ENCODE results near the gene KCMF1.

- TF ChIP-seq POLR2A (IDR thresholded peaks at IDR 0.05): no peak
- no peak for TF ChIP-seq POLR2AphosphoS5 (IDR thresholded peaks at IDR 0.05)
- TF ChIP-seq CTCF (IDR thresholded peaks at IDR 0.05): no peak
- TF ChIP-seq EP300 (IDR thresholded peaks at IDR 0.05; ENCODE audit: low read depth): no peak
Measured at GRCh38 chr2:85001595-85001994, 30.6 kb downstream of the KCMF1 start.

Measured in transverse colon (tissue), 4 donors.